Inferior parietal cortex (tissue), 1 donor: ENCODE results near the gene BMPR1B.
"Not testable (repeated sequence)": the region's sequence is repeated elsewhere in the genome, so short reads cannot be mapped to it uniquely, and the experiment has no call there.

ENCODE experiments used
- DNase-seq: peaks from one replicate; pipeline ENCODE4 v3.0.0-alpha.2; 2016; ENCODE audit errors: extremely low spot score

Gene BMPR1B

DNA sequence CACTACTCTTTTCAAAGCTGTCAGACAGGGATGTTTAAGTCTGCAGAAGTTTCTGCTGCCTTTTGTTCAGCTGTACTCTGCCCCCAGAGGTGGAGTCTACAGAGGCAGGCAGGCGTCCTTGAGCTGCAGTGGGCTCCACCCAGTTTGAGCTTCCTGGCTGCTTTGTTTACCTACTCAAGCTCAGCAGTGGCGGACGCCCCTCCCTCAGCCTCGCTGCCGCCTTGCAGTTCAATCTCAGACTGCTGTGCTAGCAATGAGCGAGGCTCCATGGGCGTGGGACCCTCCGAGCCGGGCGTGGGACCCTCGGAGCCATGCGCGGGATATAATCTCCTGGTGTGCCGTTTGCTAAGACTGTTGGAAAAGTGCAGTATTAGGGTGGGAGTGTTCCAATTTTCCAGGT lies 381.7 kb downstream of the BMPR1B start:
- DNase-seq: not testable (repeated sequence)

DNA sequence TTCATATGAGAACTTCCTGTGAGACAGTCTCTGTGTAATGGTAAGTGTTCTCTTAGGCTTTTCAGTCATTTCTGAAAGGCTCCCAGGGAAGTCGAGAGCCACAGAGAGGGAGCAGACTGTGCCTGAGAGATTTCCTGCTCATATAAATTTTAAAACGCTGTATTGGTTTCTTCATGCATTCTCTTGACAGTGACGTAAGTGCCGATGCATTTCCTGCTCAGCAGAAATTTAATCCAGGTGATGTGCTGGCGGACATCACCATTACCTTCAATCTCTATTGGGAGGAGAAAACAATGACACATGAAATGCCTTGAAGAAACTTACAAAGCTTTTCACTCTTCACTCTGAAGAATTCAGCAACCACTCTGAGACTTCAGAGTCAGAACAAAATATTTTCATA lies 383.6 kb downstream of the BMPR1B start:
- no peak for DNase-seq

DNA sequence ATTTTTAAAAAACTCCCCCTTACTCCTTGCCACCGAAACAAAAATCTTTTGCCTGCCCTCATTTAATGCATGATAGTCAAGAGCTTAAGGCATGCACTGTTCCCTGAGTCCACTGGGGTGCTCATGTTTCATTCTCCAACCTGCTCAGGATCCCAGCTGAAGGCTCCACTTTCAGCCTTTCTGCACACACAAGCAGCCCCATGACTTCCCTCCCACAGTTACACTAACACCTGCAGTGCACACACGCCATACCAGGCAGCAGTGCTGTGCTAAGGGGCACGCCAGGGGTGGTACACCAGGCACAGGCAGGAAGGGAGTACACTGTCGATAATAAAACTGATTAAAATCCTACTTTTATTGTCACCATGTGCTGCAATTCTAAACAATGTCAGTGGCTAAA lies 385.2 kb downstream of the BMPR1B start:
- DNase-seq: no peak

DNA sequence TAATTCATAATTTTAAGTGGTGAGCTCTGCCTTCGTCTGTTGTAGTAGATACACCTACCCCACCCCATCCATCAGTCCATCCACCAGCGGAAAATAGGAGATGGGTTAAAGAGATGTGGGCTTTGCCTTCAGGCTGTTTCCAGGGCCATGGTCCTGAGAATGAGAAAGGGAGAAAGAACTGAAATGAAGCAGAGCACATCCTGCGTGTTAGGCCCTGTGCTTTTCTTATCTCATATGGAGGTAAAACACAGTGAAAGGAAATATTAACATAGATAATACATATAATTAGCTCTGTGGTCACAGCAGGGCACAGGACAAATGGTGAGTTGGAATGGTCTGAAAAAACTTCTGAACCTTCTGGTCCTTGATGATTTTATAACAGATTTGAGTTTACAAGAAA lies 393.5 kb downstream of the BMPR1B start:
- no peak for DNase-seq

DNA sequence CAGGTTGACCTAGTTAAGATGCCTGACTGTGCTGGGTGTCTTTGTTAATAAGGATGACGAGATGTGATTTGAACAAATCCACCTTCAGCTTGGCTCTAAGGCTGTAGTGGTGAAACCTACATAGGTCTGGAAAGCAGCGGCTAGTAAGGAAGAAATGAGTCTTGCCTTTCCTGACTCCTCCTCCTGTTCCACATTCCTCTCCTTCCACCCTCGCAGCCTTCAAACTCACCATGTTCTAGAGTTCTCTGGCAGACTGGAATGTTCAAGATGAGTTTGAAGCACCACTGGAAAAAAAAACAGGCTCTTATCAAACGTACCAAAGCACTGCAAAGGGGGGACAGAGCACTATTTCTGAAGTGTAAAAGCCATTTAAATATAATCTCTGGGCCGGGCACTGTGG lies 395.4 kb downstream of the BMPR1B start:
- no peak for DNase-seq

DNA sequence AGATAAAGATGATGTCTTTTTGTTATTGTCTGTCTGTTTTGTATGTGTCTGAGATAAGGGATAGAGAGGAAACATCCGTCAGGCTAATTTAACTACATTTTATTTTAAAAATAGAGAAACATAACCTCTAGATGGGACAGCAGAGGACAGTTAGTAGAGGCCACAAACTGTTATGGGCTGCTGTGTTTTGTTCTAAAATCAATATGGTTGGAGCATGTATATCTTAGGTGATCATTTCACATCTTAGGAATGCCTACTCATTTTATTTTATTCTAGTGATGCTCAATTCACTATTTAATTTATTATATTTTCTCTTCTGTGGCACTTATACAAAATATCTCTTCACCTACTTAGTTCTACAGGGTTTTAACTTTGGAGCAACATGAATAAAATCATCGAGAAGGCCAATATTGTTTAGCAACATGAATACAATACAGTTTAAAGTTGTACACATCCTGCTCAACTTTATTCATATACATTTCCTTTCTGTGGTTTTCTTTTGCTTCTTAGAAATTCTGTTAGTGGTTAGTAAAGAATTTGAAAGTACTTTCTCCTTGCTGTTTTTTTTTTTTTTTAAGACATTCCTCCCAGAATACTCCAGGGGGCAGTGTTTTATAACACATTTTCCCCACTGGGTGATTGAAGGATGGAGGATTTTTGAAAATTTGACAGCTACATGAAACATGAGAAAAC lies 398.1 kb downstream of the BMPR1B start:
- peak; percentile 81 for DNase-seq

DNA sequence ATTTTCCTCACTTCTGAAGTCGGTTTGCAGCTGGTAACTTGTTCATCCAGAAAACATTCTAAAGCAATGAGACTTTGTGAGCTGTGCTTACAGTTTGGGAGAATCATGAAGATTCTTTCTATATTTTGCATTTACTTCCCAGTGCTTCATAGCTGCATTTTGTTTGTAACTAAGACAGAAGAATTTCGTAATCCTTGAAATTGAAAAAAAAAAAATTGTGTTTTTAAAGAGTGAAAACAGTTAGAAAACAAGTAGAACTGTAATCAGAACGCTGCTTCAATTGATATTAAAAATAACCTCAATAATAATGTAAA lies 398.7 kb downstream of the BMPR1B start:
- no peak for DNase-seq

DNA sequence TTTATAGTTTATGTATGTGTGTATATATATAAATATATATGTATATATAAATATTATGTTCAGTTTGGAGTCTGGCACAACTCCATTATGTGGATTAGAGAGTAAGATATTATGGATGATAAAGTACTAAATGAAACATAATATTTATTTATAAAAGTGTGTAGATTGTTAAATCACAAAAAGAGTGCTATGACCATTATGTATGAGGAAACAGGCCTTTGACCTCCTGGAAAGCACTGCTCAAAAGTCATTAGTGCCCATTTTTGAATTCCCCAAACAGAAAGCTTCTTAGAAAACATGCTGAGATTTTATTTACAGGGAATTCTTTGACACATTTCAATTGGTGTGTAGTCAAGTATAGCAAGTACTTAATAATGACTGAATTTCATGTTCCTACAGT lies 399.8 kb downstream of the BMPR1B start:
- DNase-seq: no peak

DNA sequence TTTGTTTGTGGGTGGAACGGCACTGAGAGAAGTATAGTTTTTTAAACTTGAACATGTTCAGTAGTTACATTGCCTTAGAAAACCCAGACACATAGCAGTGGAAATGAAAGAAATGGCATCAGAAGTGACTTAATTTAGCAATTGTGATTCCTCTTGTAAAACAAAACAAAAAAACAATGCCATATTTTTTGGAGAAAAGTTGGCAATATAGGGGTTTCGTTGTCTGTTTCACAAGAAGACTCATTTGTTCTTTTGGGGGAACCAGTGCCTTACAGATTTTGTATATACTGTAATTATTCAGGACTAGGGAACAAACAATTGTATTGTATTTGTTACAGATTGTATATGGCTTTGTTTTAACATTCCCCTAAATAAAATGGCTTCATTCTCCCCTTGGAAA lies 400.3 kb downstream of the BMPR1B start:
- no peak for DNase-seq

DNA sequence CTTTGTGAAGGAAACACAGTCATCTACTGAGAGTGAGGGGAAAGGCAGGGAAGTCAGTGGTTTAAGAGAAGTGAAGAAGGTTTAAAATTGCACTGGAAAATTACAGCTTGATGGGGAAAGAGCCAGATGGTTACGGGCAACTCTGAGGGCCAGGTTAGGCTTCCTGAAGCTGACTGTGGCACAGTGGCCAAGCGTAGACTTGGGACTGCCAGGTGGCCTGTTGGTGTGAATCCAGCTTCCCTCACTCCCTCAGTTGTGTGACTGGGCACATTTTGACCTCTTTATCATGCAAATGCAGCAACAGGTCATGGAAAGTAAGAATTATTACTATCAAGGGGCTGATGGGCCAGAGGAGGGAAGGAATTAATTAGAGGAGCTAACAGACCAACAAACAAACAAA lies 400.9 kb downstream of the BMPR1B start:
- no peak for DNase-seq

DNA sequence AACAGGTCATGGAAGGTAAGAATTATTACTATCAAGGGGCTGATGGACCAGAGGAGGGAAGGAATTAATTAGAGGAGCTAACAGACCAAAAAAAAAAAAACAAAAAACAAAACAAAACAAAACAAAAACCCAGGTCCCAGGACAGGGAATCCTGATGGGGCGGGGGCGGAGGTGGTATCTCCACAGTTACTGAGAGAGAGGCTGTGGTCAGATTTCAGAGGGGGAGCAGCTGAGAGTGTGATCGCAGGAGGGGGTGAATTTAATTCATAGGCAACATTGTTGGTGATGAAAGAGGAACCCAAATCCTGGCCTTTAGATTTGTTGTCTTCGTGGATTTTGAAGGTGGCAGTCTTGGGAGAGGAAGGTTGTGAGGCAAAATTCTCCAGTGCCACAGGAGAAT lies 401.6 kb downstream of the BMPR1B start:
- no peak for DNase-seq

DNA sequence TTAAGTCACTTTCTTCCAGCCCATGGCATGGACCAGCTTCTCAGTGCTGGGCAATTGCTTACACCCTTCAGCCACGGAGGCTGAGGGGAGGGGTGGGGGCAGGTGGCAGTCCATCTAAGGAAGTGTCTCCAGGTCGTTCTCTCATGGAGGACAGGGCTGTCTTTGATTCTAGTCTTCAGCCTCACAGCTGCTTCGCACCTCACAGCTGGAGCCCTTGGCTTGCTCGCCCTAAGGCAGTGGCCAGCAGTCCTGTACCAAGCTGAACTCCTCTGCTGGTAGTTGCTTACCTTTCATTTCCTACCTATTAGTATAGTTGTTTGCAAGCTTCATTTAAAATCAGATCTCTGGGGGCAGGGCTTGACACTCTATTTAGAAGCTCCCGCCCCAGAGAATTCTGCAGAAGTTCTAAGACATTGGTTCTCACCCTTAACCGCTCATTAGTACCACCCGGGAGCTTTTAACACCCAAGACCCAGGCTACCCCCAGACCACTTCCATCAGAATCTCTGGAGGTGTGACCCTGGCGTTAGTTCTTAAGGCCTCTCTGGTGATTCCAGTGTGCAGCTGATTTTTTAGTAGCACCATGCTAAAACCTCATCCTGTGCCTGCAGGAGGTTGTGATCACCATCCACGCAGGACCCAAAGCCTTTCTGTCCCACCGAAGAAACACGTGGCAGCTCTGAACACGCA lies 404.2 kb downstream of the BMPR1B start:
- DNase-seq: no peak

DNA sequence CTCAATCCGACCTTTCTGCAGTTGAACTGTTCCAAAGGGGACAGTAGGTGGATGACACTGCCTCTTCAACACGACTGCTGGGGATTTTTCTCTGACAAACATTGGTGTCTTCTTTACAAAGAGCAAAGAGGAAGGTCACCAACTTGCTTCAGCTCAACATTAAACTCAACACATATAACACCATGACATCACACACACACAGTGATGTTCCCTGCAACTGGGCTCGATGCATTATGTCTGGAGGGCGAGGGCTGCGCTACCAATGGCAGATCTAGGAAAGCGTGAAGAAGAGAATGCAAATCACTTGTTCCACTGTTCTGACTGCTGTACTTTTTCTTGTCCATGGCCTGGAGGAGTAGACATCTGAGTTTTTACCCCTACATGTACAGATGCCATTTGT lies 405.1 kb downstream of the BMPR1B start:
- DNase-seq: no peak

DNA sequence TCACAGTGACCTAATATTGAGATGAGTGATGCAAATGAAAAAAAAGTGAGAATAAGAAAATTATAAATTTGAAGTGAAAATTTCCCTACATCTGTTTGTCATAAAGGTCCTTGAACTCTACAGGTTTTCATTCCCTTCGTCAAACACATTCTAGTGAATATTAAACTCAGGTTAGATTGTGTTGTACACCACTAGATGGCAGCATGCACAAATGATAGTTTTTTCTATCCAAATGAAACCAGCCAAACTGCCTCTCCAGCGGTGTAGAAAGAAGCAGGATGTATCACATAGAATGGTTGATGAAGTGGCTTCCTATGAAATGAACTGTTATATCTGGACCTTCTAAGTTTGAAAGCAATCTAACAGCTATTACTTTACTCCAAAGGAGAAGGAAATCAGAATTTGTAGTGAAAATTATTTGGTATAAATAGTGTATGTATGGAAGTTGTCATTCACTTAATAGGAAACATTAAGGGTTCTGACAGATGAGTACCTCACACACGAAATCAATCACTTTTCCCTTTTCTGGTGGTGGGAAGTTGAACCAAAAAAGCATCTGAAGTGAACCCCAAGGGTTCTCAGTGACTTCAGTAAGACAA lies 408.3 kb downstream of the BMPR1B start:
- peak; percentile 94 for DNase-seq

DNA sequence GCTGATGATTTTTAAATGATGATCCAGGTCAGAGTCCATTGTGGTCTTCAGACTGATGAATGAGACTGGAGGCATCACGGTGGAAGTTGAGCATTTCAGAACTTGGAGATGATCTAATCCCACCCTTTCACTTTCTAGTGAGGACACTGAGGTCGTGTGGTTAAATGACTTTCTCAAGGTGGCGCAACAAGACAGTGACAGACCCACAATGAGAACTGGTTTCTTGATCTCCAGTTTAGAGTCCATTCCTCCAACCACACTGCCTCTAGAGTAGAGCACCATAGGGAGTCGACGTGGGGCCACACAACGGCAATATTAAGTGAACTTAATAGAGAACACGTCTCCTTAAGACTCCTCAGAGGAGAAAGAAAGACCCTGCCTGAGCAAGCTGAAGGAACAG lies 410.1 kb downstream of the BMPR1B start:
- DNase-seq: no peak

DNA sequence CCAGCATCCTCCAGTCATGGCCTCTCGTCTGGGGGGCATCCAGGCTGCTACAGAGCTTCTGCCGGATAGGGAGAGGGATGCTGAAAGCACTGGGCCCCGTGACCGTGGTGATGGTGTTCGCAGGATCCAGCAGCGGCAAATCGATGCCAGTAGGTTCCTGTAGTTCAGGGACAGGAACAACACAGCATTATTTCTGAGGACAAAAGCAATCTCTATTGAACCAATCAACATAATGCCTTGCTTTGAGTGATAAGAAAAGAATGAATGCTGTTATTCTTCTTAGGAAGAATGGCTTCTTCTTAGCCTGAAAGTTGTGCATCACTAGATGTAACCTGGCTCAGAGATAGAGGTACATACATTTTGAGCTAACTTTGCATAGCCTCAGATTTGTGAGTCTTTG lies 412.4 kb downstream of the BMPR1B start:
- DNase-seq: peak; percentile 61

DNA sequence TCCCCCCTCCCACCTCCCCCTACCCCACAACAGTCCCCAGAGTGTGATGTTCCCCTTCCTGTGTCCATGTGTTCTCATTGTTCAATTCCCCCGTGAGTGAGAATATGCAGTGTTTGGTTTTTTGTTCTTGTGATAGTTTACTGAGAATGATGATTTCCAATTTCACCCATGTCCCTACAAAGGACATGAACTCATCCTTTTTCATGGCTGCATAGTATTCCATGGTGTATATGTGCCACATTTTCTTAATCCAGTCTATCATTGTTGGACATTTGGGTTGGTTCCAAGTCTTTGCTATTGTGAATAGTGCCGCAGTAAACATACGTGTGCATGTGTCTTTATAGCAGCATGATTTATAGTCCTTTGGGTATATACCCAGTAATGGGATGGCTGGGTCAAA lies 413.6 kb downstream of the BMPR1B start:
- DNase-seq: not testable (repeated sequence)

DNA sequence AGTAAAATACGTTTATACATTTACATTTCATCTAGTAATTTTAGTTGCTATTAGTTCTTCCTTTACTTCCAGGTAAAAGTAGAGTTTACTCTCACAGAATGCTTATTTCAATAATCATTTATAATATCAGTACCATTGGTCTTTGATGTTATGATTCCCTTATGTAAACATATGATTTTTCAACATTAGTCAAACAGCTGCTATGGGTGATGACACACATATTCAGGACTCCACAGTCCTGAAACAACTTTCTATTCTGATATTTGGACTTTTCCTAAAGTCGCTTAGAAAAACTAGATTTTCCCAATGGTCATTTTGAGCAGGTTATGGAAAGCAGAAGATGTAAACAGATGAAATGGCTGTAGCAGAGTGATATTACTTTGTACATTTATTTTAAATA lies 421.2 kb downstream of the BMPR1B start:
- DNase-seq: no peak

DNA sequence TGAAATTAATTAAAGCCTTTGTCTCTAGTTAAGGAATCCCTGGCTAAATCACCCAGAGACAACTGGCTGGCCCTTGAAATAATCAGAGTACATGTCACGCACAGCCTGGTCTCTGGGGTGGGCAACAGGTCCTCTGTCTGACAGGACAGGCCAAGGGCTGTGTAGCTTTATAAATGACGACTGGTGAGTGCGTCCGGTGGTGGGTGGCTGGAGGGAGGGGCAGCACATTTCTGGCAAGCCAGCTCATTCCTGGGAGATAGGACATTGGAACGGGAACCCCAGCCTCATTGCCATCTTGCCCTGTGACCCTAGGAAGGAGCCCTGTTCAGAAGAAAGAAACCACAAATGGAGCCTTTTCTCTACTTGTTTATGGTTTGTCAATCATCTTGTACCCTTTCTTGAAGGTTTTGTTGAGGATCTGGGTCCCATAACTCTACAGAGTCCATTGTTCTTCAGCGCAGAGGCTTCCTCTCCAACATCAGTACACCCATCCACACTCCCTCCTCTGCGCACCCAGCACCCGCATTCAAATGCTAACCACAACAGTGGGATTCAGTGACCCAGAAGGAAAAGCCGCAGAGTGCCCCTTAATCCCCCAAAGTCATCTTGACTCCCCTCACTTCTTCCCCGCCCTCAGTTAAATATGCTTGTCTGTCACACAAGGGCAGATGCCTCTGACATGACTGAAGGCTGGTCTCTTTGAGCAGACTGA lies 422.9 kb downstream of the BMPR1B start:
- DNase-seq: no peak

DNA sequence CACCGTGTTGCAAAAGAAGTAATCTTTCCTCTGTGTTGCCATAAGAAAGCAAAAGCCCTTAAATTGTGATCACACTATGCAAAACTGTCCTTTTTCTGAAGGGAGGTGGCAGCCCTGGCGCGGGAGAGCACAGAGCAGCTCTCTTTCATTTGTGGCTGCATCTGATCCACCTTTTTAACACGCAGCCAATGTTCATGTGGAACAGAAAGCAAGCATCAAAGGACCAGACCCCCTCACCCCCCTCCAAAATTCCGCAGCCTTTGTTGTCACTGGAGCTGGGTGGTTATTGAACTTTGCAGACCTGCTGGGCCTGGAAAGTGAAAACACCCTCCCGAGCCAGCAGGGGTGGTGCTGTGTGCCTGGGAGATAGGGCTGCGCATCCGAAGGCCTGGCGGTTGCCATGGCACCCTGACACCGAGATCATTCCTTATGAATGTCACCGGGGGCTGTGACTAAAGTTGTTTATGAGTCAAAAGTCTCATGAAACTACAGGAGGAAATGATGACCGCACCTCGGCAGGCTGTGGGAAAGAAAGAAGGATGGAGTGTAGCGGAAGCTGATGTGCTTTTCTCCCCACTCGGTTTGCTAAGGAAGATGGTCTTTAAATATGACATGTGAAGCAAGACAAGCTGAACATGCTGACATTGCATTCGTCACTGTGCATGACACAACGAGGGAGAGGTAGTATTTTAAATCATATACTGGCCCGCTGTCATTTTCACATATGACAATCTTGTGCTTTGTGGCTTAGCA lies 423.7 kb downstream of the BMPR1B start:
- no peak for DNase-seq

DNA sequence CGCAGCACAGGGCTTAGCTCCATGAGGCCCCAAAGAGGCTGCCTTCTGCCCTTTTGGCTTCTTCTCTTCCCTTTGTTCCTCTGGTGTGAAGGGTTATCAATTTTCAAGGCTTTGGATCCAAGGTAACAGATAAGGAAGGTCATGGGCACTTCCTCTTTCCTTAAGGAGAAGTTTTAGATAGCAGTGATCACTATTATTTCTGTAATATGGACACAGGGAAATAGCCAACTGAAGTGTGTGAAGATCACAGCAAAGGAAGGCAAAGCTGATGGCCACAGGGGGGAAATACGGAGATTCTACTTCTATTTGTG lies 424.2 kb downstream of the BMPR1B start:
- no peak for DNase-seq

DNA sequence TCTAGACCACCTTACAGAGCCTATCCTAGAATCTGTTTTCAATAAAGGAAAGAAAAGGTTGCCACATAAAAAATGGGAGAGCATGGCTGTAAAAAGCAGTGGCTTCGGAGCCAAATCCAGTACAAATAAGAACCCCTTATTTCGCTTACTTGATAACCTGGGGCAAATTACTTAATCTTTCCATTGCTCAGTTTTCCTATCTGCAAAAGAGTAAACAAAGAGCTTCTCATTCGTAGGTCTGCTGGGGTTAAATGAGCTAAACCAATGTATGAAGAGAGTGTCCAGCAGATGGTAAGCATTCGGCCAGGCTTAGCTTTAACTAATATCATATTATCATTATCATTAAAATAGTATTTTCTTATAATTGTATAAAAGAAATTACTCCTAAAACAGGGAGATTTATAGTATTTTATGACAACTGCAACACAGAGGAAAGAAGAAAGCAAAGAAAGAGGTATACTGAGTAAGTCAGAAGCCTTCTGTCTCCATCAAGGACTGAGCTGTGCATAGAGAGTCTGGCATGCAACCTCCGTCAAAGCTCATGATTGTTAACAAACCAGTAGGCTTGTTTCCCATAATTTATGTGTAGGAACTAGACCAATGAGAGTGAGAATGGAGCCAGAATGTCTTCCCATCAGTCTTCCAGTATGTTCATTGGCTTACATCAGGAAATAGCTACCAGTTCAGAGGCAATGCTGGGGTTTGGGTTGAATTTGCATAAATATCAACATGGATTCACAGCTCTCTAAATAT lies 426.1 kb downstream of the BMPR1B start:
- no peak for DNase-seq
